Ishikawa (cell line): ENCODE results near the gene CHEK1.

Experiments
- CEBPB ChIP-seq: IDR thresholded peaks from 2 replicates; pipeline ENCODE4 v1.6.1; 2012
- CREB1 ChIP-seq: IDR thresholded peaks from 2 replicates; pipeline ENCODE4 v1.6.1; 2012; ENCODE audit warnings: low read depth
- EGR1 ChIP-seq: IDR thresholded peaks from 2 replicates; pipeline ENCODE4 v1.6.1; 2012
- EP300 ChIP-seq: IDR thresholded peaks from 2 replicates; pipeline ENCODE4 v1.6.1; 2012; ENCODE audit warnings: borderline replicate concordance
- FOXM1 ChIP-seq: IDR thresholded peaks from 2 replicates; pipeline ENCODE4 v1.6.1; 2012; ENCODE audit warnings: low read depth, borderline replicate concordance
- NFIC ChIP-seq: IDR thresholded peaks from 2 replicates; pipeline ENCODE4 v1.6.1; 2012
- RAD21 ChIP-seq: IDR thresholded peaks from 2 replicates; pipeline ENCODE4 v1.6.1; 2012; ENCODE audit warnings: low read depth
- TAF1 ChIP-seq: IDR thresholded peaks from 2 replicates; pipeline ENCODE4 v1.6.1; 2012; ENCODE audit warnings: low read depth, mild to moderate bottlenecking
- TCF12 ChIP-seq: IDR thresholded peaks from 2 replicates; pipeline ENCODE4 v1.6.1; 2012; ENCODE audit warnings: low read depth
- TEAD4 ChIP-seq: IDR thresholded peaks from 2 replicates; pipeline ENCODE4 v1.6.1; 2012
- YY1 ChIP-seq: IDR thresholded peaks from 2 replicates; pipeline ENCODE4 v1.6.1; 2012; ENCODE audit warnings: low read depth
- ZBTB7A ChIP-seq: IDR thresholded peaks from 2 replicates; pipeline ENCODE4 v1.6.1; 2012; ENCODE audit warnings: low read depth
- TF ChIP-seq, protein P1 (sequence below): IDR thresholded peaks from 2 replicates; pipeline ENCODE4 v1.6.1; 2012
- TF ChIP-seq, protein P2 (sequence below): IDR thresholded peaks from 2 replicates; pipeline ENCODE4 v1.6.1; 2012; ENCODE audit warnings: low read depth, mild to moderate bottlenecking
- TF ChIP-seq, protein P3 (sequence below): IDR thresholded peaks from 2 replicates; pipeline ENCODE4 v1.6.1; 2012

CHEK1 gene

DNA sequence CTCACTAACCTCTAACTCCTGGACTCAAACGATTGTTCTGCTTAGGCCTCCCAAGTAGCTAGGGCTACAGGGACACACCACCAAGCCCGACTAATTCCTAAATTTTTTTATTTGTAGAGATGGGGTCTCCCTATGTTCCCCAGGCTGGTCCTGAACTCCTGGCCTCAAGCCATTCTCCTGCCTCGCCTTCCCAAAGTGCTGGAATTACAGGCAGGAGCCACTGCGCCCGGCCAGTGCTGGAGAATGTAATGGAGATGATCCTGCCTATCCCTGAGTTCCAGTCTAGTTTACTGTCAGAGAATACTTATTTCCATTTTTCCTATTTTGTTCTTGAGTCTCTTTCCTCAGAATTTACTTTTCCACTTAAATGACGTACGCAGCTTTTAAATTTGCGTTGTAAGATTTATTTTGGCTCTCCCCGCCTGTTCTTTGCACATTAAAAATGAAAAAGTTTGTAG lies at the start of gene CHEK1:
Gene CHEK1 (plus strand): TSS at position 408 of the 458 bp plus-strand sequence. CDS start 1,606 bp downstream, outside the sequence.
- TF ChIP-seq, protein P1, sequence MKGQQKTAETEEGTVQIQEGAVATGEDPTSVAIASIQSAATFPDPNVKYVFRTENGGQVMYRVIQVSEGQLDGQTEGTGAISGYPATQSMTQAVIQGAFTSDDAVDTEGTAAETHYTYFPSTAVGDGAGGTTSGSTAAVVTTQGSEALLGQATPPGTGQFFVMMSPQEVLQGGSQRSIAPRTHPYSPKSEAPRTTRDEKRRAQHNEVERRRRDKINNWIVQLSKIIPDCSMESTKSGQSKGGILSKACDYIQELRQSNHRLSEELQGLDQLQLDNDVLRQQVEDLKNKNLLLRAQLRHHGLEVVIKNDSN = no peak
- TF ChIP-seq YY1 = no peak
- no peak for TF ChIP-seq NFIC
- no peak for TF ChIP-seq CREB1
- TF ChIP-seq TAF1 = no peak
- no peak for TF ChIP-seq TCF12
- no peak for TF ChIP-seq EGR1
- TF ChIP-seq TEAD4 = no peak

DNA sequence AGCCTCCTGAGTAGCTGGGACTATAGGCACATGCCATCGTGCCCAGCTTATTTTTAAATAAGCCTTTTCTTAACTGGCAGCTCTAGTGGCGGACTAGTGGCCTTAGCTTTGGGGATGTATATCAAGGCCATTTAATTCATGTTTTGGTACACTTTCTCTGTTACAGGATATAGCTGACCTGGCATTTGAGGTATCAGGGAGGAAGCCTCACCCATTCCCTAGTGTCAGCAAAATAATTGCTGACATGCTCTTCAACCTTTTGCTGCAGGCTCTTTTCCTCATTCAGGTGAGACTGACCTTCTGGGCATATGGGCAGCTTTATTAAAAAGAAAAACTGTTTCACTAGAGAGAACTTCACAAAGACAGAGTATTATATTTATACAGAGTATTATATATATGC lies 46.2 kb upstream of the CHEK1 start:
- TF ChIP-seq TAF1 = no peak
- TF ChIP-seq, protein P1 = no peak
- TF ChIP-seq TCF12 = no peak
- no peak for TF ChIP-seq EGR1
- no peak for TF ChIP-seq CEBPB
- TF ChIP-seq, protein P2, sequence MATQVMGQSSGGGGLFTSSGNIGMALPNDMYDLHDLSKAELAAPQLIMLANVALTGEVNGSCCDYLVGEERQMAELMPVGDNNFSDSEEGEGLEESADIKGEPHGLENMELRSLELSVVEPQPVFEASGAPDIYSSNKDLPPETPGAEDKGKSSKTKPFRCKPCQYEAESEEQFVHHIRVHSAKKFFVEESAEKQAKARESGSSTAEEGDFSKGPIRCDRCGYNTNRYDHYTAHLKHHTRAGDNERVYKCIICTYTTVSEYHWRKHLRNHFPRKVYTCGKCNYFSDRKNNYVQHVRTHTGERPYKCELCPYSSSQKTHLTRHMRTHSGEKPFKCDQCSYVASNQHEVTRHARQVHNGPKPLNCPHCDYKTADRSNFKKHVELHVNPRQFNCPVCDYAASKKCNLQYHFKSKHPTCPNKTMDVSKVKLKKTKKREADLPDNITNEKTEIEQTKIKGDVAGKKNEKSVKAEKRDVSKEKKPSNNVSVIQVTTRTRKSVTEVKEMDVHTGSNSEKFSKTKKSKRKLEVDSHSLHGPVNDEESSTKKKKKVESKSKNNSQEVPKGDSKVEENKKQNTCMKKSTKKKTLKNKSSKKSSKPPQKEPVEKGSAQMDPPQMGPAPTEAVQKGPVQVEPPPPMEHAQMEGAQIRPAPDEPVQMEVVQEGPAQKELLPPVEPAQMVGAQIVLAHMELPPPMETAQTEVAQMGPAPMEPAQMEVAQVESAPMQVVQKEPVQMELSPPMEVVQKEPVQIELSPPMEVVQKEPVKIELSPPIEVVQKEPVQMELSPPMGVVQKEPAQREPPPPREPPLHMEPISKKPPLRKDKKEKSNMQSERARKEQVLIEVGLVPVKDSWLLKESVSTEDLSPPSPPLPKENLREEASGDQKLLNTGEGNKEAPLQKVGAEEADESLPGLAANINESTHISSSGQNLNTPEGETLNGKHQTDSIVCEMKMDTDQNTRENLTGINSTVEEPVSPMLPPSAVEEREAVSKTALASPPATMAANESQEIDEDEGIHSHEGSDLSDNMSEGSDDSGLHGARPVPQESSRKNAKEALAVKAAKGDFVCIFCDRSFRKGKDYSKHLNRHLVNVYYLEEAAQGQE = no peak
- no peak for TF ChIP-seq YY1
- TF ChIP-seq CREB1 = no peak
- TF ChIP-seq RAD21 = no peak
- no peak for TF ChIP-seq FOXM1
- TF ChIP-seq ZBTB7A = no peak
- no peak for TF ChIP-seq TEAD4
- TF ChIP-seq, protein P3, sequence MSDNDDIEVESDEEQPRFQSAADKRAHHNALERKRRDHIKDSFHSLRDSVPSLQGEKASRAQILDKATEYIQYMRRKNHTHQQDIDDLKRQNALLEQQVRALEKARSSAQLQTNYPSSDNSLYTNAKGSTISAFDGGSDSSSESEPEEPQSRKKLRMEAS = no peak

DNA sequence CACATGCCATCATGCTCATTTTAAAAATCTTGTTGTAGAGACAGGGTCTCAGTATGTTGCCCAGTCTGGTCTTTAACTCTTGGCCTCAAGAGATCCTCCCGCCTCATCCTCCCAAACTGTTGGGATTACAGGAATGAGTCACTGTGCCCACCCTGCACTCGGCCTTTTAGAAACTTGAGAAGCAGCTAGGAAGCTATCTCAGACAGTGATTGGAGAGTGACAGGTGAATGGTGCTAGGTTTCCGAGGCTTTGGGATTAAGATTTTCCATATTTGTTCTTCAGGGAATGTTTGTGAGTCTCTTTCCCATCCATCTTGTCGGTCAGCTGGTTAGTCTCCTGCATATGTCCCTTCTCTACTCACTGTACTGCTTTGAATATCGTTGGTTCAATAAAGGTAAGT lies 45.2 kb upstream of the CHEK1 start:
- TF ChIP-seq TEAD4 (no peak), NFIC (no peak), CEBPB (no peak), YY1 (no peak), EP300 (no peak), CREB1 (no peak), TAF1 (no peak), TCF12 (no peak), RAD21 (no peak), FOXM1 (no peak), EGR1 (no peak), ZBTB7A (no peak)
- TF ChIP-seq, protein P3 = no peak
- TF ChIP-seq, protein P2 = no peak
- TF ChIP-seq, protein P1 = no peak

DNA sequence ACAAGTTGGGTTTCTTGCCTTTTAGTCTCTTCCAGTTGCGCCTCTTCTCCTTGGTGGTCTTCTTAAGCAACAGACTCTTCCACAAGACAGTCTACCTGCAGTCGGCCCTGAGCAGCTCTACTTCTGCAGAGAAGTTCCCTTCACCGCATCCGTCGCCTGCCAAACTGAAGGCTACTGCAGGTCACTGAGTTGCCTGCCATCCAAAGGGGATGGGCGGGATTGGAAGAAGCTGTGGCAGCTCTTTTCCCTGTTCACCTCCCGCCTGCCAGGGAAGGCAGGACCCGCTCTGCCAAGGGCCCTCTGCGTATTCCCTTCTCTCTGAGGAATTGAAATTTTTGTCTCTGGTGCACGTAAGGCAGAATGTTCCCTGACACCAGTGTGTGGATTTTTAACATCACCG lies 41.5 kb upstream of the CHEK1 start:
- TF ChIP-seq, protein P2 = no peak
- TF ChIP-seq TCF12 (no peak), TAF1 (no peak), FOXM1 (no peak), YY1 (no peak), CREB1 (no peak), TEAD4 (no peak)
- TF ChIP-seq, protein P3 = no peak

- no peak for TF ChIP-seq TCF12
- no peak for TF ChIP-seq TEAD4
- TF ChIP-seq YY1 = no peak
- TF ChIP-seq FOXM1 = no peak
- TF ChIP-seq, protein P2 = no peak
- no peak for TF ChIP-seq ZBTB7A
Measured at GRCh38 chr11:125585487-125585886, 39.5 kb upstream of the CHEK1 start.
